Psoas muscle (tissue), 8 donors: ENCODE data around the gene RNF215. TPM values are rescaled to one million over a fixed set of nuclear protein-coding genes. Genes with fewer than 3 reads are reported as not detected.

Experiments used
- ATAC-seq, 4 donors: fragments of 200-7000 bp; cut with Tn5 transposase; one replicate each; pipeline ENCODE4 v1.9.1; 2020; ENCODE audit warnings: moderate library complexity in 3 of 4, mild to moderate bottlenecking in 2 of 4
- DNase-seq, 2 donors: peaks; one replicate each; pipeline ENCODE4 v3.0.0-alpha.2; 2020
- H3K27ac ChIP-seq: fragments of 200-600 bp; one replicate; pipeline ENCODE4 v1.8.0; 2022
- H3K27me3 ChIP-seq, 3 donors: fragments of 200-600 bp in 1 of 3; one replicate each; pipeline versions ENCODE4 v1.6.1 to v1.8.0; 2013 to 2022; ENCODE audit warnings: low read length in 2 of 3, mild to moderate bottlenecking in 2 of 3, moderate library complexity in 1 of 3; ENCODE audit not compliant: insufficient read depth in 3 of 3
- H3K36me3 ChIP-seq, 2 donors: fragments of 200-600 bp in 1 of 2; one replicate each; pipeline versions ENCODE4 v1.6.1 to v1.8.0; 2013 to 2022; ENCODE audit warnings: low read depth in 1 of 2, mild to moderate bottlenecking in 1 of 2, moderate library complexity in 1 of 2; ENCODE audit not compliant: insufficient read depth in 1 of 2
- H3K4me1 ChIP-seq: fragments of 200-600 bp; one replicate; pipeline ENCODE4 v1.8.0; 2022
- H3K4me3 ChIP-seq: fragments of 200-600 bp; one replicate; pipeline ENCODE4 v1.8.0; 2022; ENCODE audit warnings: mild to moderate bottlenecking
- H3K9me3 ChIP-seq: fragments of 200-600 bp; one replicate; pipeline ENCODE4 v1.8.0; 2022
- WGBS, 3 donors: extraction: QIAGEN DNeasy Blood & Tissue Kit; methylation state at CpG; one replicate each; pipeline versions ENCODE4 v1.1.6 to v1.1.7; 2013; 5-methylcytosine and 5-hydroxymethylcytosine counted together
- intact Hi-C, 2 donors: fragments of 100-400 bp; cut with DNase I; formaldehyde crosslinking; loops; one replicate each; pipeline versions ENCODE4 v1.11.0 to v1.14.2; 2022
- polyA plus RNA-seq, 3 donors: library from polyadenylated mRNA; stranded (reverse); fragments of 200-250 nt; gene quantifications; one replicate each; pipeline ENCODE4 v1.2.3, GENCODE V29; 2013
- total RNA-seq, 4 donors: library from RNA; stranded (reverse); fragmentation: NEBNext Ultra II Directional in 2 of 4; extraction: Animal tissue kit (Norgen Biotek cat#: 25700) in 2 of 4; gene quantifications; one replicate each; pipeline versions ENCODE4 v1.2.1 to v1.2.4, GENCODE V29; 2021 to 2023
- TF ChIP-seq, protein P1 (sequence below): fragments of 200-600 bp; IDR thresholded peaks from one replicate; pipeline ENCODE4 v1.8.0; 2022; ENCODE audit warnings: antibody characterized with exemption
- donor health status: healthy with polysubstance abuse.
- donor health status: DM: no; HTN: no; CAD: no; lungs with moderate emphysema.
- donor health status: Bipolar disorder and iron deficiency.
- donor health status: healthy.
- donor health status: DM: yes; HTN: yes; CAD: no.
- donor health status: DM: no; HTN: no; CAD: no.
- donor health status: DM: no; HTN: no; CAD: no.
- donor health status: DM: yes; HTN: yes; CAD: no.

RNF215 gene
- total and polyA plus RNA-seq, 7 donors, result 5.7 to 13.8 (median 8.8) TPM

- Histone ChIP-seq H3K36me3 (no peaks in the 10 kb centered on the region), H3K27ac (no peak overlapping the region), H3K27me3 (no peaks in the 10 kb centered on the region), H3K4me3 (no peak overlapping the region), H3K9me3 (no peaks in the 10 kb centered on the region), H3K4me1 (peaks cover 2% of the 10 kb centered on the region)
- ATAC-seq (no peak), DNase-seq (no peak)
- TF ChIP-seq, protein P1, sequence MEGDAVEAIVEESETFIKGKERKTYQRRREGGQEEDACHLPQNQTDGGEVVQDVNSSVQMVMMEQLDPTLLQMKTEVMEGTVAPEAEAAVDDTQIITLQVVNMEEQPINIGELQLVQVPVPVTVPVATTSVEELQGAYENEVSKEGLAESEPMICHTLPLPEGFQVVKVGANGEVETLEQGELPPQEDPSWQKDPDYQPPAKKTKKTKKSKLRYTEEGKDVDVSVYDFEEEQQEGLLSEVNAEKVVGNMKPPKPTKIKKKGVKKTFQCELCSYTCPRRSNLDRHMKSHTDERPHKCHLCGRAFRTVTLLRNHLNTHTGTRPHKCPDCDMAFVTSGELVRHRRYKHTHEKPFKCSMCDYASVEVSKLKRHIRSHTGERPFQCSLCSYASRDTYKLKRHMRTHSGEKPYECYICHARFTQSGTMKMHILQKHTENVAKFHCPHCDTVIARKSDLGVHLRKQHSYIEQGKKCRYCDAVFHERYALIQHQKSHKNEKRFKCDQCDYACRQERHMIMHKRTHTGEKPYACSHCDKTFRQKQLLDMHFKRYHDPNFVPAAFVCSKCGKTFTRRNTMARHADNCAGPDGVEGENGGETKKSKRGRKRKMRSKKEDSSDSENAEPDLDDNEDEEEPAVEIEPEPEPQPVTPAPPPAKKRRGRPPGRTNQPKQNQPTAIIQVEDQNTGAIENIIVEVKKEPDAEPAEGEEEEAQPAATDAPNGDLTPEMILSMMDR, result no peak
- intact Hi-C loops, result loop anchor here (5.0 to 10.0 kb wide), 3 partner anchors 38 to 175 kb away; partner anchors contain the start of genes CCDC157 (in 1 of the 2), SF3A1 (in 1 of the 2) and TCN2 (in 1 of the 2)
- 46 to 57% (median 54%) methylated on average over 4 of the region's 4 CpGs for WGBS, 3 donors
Measured at GRCh38 chr22:30429887-30430286, 42.7 kb upstream of the RNF215 start.

- DNase-seq, result peak in 1 of 2 donors; percentile 21
- intact Hi-C loops, result loop anchor here (2.0 to 10.0 kb wide), 4 partner anchors 36 to 177 kb away; partner anchors contain the start of genes CCDC157 (in 1 of the 2), SF3A1 (in 1 of the 2) and TCN2 (in 1 of the 2)
Measured at GRCh38 chr22:30427871-30428270, 40.7 kb upstream of the RNF215 start.

DNA sequence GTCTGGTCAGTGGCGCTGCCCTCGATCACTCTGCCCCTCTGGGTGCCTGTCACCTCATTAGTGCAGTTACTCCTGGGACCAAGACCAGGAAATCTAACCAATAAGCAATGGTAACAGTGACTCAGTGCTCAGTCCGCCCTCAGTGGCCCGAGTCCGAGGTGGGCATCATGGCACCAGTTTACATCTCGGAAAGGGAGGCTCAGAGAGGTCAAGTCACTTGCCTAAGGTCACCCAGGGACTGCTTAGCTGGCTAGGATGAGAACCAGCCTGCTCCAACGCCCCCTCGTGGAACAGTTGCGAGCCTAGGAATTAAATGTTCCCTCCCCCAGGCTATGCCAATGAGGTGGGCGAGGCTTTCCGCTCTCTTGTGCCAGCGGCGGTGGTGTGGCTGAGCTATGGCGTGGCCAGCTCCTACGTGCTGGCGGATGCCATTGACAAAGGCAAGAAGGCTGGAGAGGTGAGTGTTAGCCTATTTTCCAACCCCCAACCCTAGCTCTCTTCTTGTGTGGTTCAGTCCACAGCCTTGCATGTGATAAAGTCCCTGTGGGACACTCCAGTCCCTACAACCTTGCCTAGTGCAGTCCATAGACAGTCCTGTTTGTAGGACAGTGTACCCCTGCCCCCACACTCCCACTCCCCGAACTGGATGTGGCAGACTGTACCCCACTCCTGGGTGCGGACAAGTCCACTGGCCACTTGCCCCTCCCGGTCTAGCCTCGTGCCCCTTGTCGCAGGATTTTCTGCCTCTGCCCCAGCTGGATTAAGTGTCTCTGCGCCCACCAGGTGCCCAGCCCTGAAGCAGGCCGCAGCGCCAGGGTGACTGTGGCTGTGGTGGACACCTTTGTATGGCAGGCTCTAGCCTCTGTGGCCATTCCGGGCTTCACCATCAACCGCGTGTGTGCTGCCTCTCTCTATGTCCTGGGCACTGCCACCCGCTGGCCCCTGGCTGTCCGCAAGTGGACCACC, 39.5 kb upstream of the RNF215 start:
- peak overlapping the region; percentile 72 for H3K27ac ChIP-seq
- H3K9me3 ChIP-seq, result no peaks in the 10 kb centered on the region
- no peaks in the 10 kb centered on the region for H3K27me3 ChIP-seq
- DNase-seq (peak; percentile 81 to 89), ATAC-seq (peak in 3 of 4 donors; percentile 15 to 31 (median 25))
- intact Hi-C loops, result loop anchor here (2.0 to 10.0 kb wide), 4 partner anchors 34 to 178 kb away; partner anchors contain the start of genes CCDC157 (in 1 of the 2), SF3A1 (in 1 of the 2) and TCN2 (in 1 of the 2)
- peak overlapping the region; percentile 83 for H3K4me3 ChIP-seq
- WGBS, 3 donors, result 54 to 60% (median 55%) methylated on average over 29 of the region's 29 CpGs
- H3K36me3 ChIP-seq, result no peaks in the 10 kb centered on the region
- TF ChIP-seq, protein P1, result peak; percentile 40
- peaks cover 21% of the 10 kb centered on the region for H3K4me1 ChIP-seq

More at GRCh38 chr22:30427871-30428270, 40.7 kb upstream of the RNF215 start:
- H3K27me3 ChIP-seq, result no peaks in the 10 kb centered on the region
- H3K4me1 ChIP-seq, result peaks cover 9% of the 10 kb centered on the region
- 73 to 90% (median 74%) methylated on average over 1 of the region's 1 CpG for WGBS, 3 donors
- no peak for ATAC-seq
- no peaks in the 10 kb centered on the region for H3K9me3 ChIP-seq
- H3K4me3 ChIP-seq, result no peak overlapping the region
- TF ChIP-seq, protein P1, result no peak
- no peak overlapping the region for H3K27ac ChIP-seq
- no peaks in the 10 kb centered on the region for H3K36me3 ChIP-seq

- TF ChIP-seq, protein P1, result no peak
- intact Hi-C loops, result loop anchor here (2.0 to 10.0 kb wide), 4 partner anchors 34 to 179 kb away; partner anchors contain the start of genes CCDC157 (in 1 of the 2), SF3A1 (in 1 of the 2) and TCN2 (in 1 of the 2)
- Histone ChIP-seq H3K27ac (peak within 1 kb of the TSS; percentile 72), H3K4me1 (peaks cover 24% of the 10 kb centered on the region), H3K4me3 (peak within 1 kb of the TSS; percentile 83), H3K27me3 (no peaks in the 10 kb centered on the region), H3K9me3 (no peaks in the 10 kb centered on the region), H3K36me3 (peaks cover 0 to 8% of the 10 kb centered on the region in 2 donors)
- ATAC-seq (peak in 1 of 4 donors; percentile 7), DNase-seq (peak; percentile 67 to 74)
- 1 to 2% (median 2%) methylated on average over 53 to 61 of the region's 61 CpGs for WGBS, 3 donors
Measured at GRCh38 chr22:30425616-30426387, 38.6 kb upstream of the RNF215 start, which contains the start of gene MTFP1. TSS of gene MTFP1 (plus strand) at chr22:30425768. CDS start at chr22:30425880, 112 bp downstream.
